CD4-positive, alpha-beta memory T cell (primary cell): ENCODE data around the gene STK10. TPM values are rescaled to one million over a fixed set of nuclear protein-coding genes. Genes with fewer than 3 reads are reported as not detected.

Experiments used
- CTCF ChIA-PET: fragments of 350-600 bp; sonication (Branson Sonifier 250); formaldehyde crosslinking; loops from one replicate; lab custom pipeline; 2021; ENCODE audit warnings: inconsistent platforms; ENCODE audit not compliant: partially characterized antibody; lab: Charles Lee
- POLR2A ChIA-PET: fragments of 350-600 bp; sonication (Branson Sonifier 250); formaldehyde crosslinking; loops from one replicate; lab custom pipeline; 2021; ENCODE audit not compliant: partially characterized antibody; lab: Charles Lee
- DNase-seq, 5 donors: peaks; one replicate each; pipeline versions ENCODE4 v3.0.0 to v3.0.0-alpha.2; 2020 to 2022; ENCODE audit warnings: mixed read lengths in 1 of 5
- H3K27ac ChIP-seq: one replicate; pipeline ENCODE4 v1.7.0; 2013; ENCODE audit warnings: low read depth, low read length
- H3K27me3 ChIP-seq: 2 replicates; pipeline ENCODE4 v1.7.0; 2013; ENCODE audit warnings: mild to moderate bottlenecking, low read length, moderate library complexity; ENCODE audit not compliant: insufficient read depth
- H3K36me3 ChIP-seq: 2 replicates; pipeline ENCODE4 v1.7.0; 2013; ENCODE audit warnings: mild to moderate bottlenecking, low read length, moderate library complexity; ENCODE audit not compliant: insufficient read depth
- H3K4me1 ChIP-seq: 2 replicates; pipeline ENCODE4 v1.7.0; 2013; ENCODE audit warnings: mild to moderate bottlenecking, low read length, moderate library complexity; ENCODE audit not compliant: insufficient read depth
- H3K4me3 ChIP-seq, 2 donors: one replicate each; pipeline ENCODE4 v1.7.0; 2013; ENCODE audit warnings: low read length in 2 of 2, mild to moderate bottlenecking in 1 of 2
- H3K9me3 ChIP-seq, 2 donors: one replicate each; pipeline ENCODE4 v1.7.0; 2013; ENCODE audit warnings: low read length in 2 of 2, control low read depth in 1 of 2; ENCODE audit not compliant: control insufficient read depth in 1 of 2
- H3K27ac Mint-ChIP-seq, 7 donors: one replicate each; pipeline ENCODE4 v1.8.0; 2020 to 2021; ENCODE audit warnings: mixed read lengths in 7 of 7, mild to moderate bottlenecking in 6 of 7, inconsistent platforms in 3 of 7, moderate library complexity in 3 of 7
- H3K27me3 Mint-ChIP-seq, 2 donors: one replicate each; pipeline ENCODE4 v1.8.0; 2020 to 2021; ENCODE audit warnings: mixed read lengths in 2 of 2
- H3K36me3 Mint-ChIP-seq, 2 donors: one replicate each; pipeline ENCODE4 v1.8.0; 2020 to 2021; ENCODE audit warnings: mixed read lengths in 2 of 2, inconsistent platforms in 1 of 2, mild to moderate bottlenecking in 1 of 2
- H3K4me1 Mint-ChIP-seq, 4 donors: one replicate each; pipeline ENCODE4 v1.8.0; 2020 to 2021; ENCODE audit warnings: mixed read lengths in 4 of 4, mild to moderate bottlenecking in 1 of 4
- H3K4me3 Mint-ChIP-seq, 8 donors: one replicate each; pipeline ENCODE4 v1.8.0; 2020 to 2021; ENCODE audit warnings: mixed read lengths in 8 of 8, mild to moderate bottlenecking in 7 of 8, moderate library complexity in 6 of 8, inconsistent platforms in 3 of 8
- H3K9me3 Mint-ChIP-seq, 8 donors: one replicate each; pipeline ENCODE4 v1.8.0; 2020 to 2021; ENCODE audit warnings: mixed read lengths in 8 of 8, mild to moderate bottlenecking in 5 of 8, inconsistent platforms in 3 of 8, moderate library complexity in 1 of 8
- intact Hi-C: fragments of 100-400 bp; cut with micrococcal nuclease; formaldehyde crosslinking; loops from one replicate; pipeline ENCODE4 v1.15.1; 2023
- polyA plus RNA-seq, 2 donors: library from polyadenylated mRNA; unstranded; fragments of 300-500 nt; fragmentation: Illumina TruSeq; gene quantifications; one replicate each; pipeline ENCODE4 v1.2.3, GENCODE V29; 2021
- total RNA-seq, 2 experiments: library from RNA; stranded (reverse); gene quantifications; one replicate each; pipeline ENCODE4 v1.2.3, GENCODE V29; 2021

Gene STK10
- total and polyA plus RNA-seq, 4 experiments from 2014 or later = 24.6 to 314 (median 233) TPM

DNA sequence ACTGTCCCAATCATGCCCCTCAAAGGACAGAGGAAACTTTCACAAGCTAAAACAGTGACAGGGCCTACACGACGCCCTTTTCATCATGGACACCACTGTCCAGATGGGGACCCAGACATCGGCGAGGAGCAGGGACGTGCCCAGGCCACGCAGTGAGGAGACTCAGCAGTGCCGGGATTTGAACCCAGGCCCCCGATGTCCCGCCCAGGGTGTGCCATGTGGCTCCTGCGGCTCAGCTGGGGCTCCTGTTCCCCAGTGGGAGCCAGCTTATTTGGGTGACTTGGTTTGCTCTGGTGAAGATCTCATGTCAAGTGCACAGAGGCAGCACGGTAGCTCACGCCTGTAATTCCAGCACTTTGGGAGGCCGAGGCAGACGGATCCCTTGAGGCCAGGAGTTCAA lies 82.2 kb downstream of the STK10 start:
- intact Hi-C loops = loop anchor here (1.0 to 2.0 kb wide), 2 partner anchors 39 to 177 kb away; partner anchors contain the start of gene UBTD2

DNA sequence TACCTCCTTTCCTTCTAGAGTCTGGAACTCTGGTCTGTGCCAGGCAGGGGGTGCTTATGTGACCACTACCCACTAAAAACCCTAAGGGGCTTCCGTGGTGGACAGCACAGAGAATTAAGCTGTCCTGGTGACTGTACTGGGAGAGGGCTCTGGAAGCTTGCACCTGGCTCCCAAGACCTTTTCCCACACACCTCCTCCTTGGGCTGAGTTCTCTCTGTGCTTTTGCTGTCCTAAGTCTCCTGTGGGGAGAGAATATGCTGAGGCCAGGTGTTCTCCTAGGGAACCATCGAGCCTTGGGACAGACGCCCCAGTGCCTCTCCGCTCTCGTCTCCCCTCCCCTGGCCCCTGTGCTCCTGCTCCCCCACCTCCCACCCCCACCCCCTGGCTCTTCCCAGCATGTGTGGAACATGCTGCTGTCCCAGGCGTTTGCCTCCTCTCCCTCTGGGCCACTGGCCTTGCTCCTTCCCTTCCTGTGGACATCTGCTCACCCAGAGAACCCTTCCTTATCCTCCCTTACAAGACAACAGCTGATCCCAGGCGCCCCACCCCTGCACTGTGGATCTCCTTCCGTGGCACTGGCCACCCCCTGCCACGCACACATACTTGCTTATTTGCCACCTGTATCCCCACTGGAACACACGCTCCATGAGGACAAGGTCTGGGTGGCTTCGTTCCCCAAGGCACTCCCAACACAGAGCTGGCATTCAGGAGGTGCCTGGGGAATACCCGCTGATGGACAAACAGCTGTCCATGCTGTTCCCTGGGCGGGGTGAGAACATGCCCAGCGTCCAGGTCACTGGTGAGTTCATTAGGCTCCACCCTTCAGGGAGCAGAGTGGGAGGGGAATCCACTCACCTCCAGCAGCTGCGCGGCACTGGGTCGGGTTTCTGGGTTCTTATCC lies 83.0 kb downstream of the STK10 start:
- Histone ChIP-seq H3K36me3 (peaks cover 71% of the 10 kb centered on the region), H3K4me1 (peaks cover 26% of the 10 kb centered on the region), H3K27ac (no peak overlapping the region), H3K9me3 (no peaks in the 10 kb centered on the region), H3K4me3 (no peak overlapping the region), H3K27me3 (no peaks in the 10 kb centered on the region)
- Mint-ChIP-seq H3K27ac (peak overlapping the region in 4 of 7 donors; percentile 36 to 70 (median 48)), H3K27me3 (no peaks in the 10 kb centered on the region), H3K9me3 (peaks cover 0 to 2% (median 0%) of the 10 kb centered on the region in 8 donors), H3K4me3 (no peak overlapping the region), H3K36me3 (peaks cover 37 to 76% of the 10 kb centered on the region in 2 donors), H3K4me1 (peaks cover 11 to 50% (median 26%) of the 10 kb centered on the region in 4 donors)
- POLR2A ChIA-PET = interaction anchor here (0.5 to 7.8 kb wide), 3 partner anchors 67 to 83 kb away, joined by 3 to 75 read pairs (median 24); partner anchors contain the start of gene STK10
- no peak for DNase-seq
- CTCF ChIA-PET = interaction anchor here (0.8 to 13.0 kb wide), 11 partner anchors 18 to 193 kb away, joined by 3 to 199 read pairs (median 4); partner anchors contain the start of genes FBXW11 and STK10
- intact Hi-C loops = no loop called here

More for the DNA sequence above, 82.2 kb downstream of the STK10 start:
- CTCF ChIA-PET = interaction anchor here (0.8 to 13.0 kb wide), 18 partner anchors 11 to 193 kb away, joined by 3 to 199 read pairs (median 4); partner anchors contain the start of genes FBXW11 and STK10
- H3K36me3 ChIP-seq = peaks cover 70% of the 10 kb centered on the region
- H3K4me1 ChIP-seq = peaks cover 34% of the 10 kb centered on the region
- Mint-ChIP-seq H3K27me3 (no peaks in the 10 kb centered on the region), H3K9me3 (peaks cover 0 to 2% (median 0%) of the 10 kb centered on the region in 8 donors), H3K4me3 (no peak overlapping the region), H3K36me3 (peaks cover 41 to 73% of the 10 kb centered on the region in 2 donors), H3K27ac (peak overlapping the region in 4 of 7 donors; percentile 41 to 67 (median 62)), H3K4me1 (peaks cover 17 to 58% (median 32%) of the 10 kb centered on the region in 4 donors)
- H3K9me3 ChIP-seq = no peaks in the 10 kb centered on the region
- H3K27me3 ChIP-seq = no peaks in the 10 kb centered on the region
- DNase-seq = no peak
- POLR2A ChIA-PET = interaction anchor here (1.4 to 7.8 kb wide), 3 partner anchors 69 to 82 kb away, joined by 5 to 75 read pairs (median 24); partner anchors contain the start of gene STK10
- no peak overlapping the region for H3K27ac ChIP-seq
- no peak overlapping the region for H3K4me3 ChIP-seq

DNA sequence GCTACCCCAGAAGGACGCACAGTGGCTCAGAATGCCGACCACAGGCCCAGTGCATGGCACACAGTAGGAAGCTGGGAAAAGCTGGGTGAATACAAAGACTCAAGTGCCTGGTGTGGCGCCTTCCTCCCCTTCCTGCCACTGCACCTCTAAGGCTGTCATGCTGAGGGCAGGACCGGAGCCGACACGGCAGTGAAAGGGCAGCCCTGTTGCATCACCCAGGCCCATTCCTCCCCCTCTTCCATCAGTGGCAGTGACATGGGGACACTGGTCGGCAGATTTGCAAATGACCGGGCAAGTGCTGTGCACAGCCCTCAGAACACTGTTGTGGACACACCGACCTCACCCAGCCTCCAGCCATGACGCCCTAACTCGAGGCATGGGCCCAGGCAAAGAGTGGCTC lies 84.0 kb downstream of the STK10 start:
- DNase-seq = no peak
- Mint-ChIP-seq H3K27ac (peak overlapping the region in 1 of 7 donors; percentile 52), H3K4me1 (peaks cover 10 to 42% (median 19%) of the 10 kb centered on the region in 4 donors), H3K4me3 (no peak overlapping the region), H3K9me3 (peaks cover 0 to 3% (median 0%) of the 10 kb centered on the region in 8 donors), H3K27me3 (no peaks in the 10 kb centered on the region), H3K36me3 (peaks cover 38 to 70% of the 10 kb centered on the region in 2 donors)
- ChIA-PET POLR2A (interaction anchor here (7.8 kb wide), 1 partner anchor 84 kb away, joined by 75 read pairs; the partner anchor contains the start of gene STK10), CTCF (interaction anchor here (1.3 to 13.0 kb wide), 3 partner anchors 13 to 85 kb away, joined by 3 to 199 read pairs (median 4); partner anchors contain the start of gene STK10)
- intact Hi-C loops = no loop called here
- Histone ChIP-seq H3K4me1 (peaks cover 21% of the 10 kb centered on the region), H3K27ac (no peak overlapping the region), H3K27me3 (no peaks in the 10 kb centered on the region), H3K9me3 (no peaks in the 10 kb centered on the region), H3K4me3 (no peak overlapping the region), H3K36me3 (peaks cover 67% of the 10 kb centered on the region)

DNA sequence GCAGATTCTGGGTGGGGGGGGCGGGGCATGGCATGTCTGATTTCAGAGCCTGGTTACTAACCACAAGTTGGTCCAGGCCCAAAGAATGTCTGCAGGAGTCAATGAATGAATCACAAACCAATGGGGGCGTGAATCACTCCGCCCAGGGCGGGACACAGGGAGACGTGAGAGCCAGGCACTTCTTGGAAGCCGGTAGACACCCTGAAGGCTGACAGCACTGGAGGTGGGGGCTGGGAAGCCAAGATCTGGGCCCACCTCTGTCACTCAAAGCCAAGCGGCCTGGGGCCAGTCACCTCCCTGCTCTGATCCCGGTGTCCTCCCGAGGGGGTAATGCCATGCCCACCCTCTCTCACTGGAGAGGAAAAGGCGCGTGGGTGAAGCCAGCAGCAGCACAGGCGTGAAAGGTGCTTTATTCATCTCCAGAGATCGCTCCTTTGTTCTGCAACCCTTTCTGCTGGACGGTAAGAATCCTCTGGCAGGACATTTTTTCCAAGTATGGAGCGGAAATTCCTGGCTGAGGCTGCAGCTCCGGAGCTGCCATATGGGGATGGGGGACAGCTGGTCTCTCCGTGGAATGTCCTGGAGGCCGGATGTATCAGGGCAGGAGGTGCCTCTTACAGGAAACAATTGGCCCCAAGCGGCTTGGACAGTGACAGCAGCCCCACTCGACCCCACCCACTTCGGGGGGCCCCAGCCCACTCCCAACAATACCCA lies 85.0 kb downstream of the STK10 start:
- Histone ChIP-seq H3K27me3 (no peaks in the 10 kb centered on the region), H3K4me1 (peaks cover 17% of the 10 kb centered on the region), H3K4me3 (no peak overlapping the region), H3K9me3 (no peaks in the 10 kb centered on the region), H3K36me3 (peaks cover 76% of the 10 kb centered on the region), H3K27ac (no peak overlapping the region)
- ChIA-PET CTCF (interaction anchor here (1.1 to 13.0 kb wide), 4 partner anchors 12 to 86 kb away, joined by 3 to 199 read pairs (median 4); partner anchors contain the start of gene STK10), POLR2A (interaction anchor here (0.6 to 7.8 kb wide), 2 partner anchors 10 to 85 kb away, joined by 3 to 75 read pairs; partner anchors contain the start of gene STK10)
- Mint-ChIP-seq H3K27ac (peak overlapping the region in 1 of 7 donors; percentile 53), H3K9me3 (peaks cover 0 to 4% (median 0%) of the 10 kb centered on the region in 8 donors), H3K4me1 (peaks cover 15 to 44% (median 21%) of the 10 kb centered on the region in 4 donors), H3K4me3 (no peak overlapping the region), H3K27me3 (no peaks in the 10 kb centered on the region), H3K36me3 (peaks cover 46 to 78% of the 10 kb centered on the region in 2 donors)
- intact Hi-C loops = no loop called here
- DNase-seq = no peak

DNA sequence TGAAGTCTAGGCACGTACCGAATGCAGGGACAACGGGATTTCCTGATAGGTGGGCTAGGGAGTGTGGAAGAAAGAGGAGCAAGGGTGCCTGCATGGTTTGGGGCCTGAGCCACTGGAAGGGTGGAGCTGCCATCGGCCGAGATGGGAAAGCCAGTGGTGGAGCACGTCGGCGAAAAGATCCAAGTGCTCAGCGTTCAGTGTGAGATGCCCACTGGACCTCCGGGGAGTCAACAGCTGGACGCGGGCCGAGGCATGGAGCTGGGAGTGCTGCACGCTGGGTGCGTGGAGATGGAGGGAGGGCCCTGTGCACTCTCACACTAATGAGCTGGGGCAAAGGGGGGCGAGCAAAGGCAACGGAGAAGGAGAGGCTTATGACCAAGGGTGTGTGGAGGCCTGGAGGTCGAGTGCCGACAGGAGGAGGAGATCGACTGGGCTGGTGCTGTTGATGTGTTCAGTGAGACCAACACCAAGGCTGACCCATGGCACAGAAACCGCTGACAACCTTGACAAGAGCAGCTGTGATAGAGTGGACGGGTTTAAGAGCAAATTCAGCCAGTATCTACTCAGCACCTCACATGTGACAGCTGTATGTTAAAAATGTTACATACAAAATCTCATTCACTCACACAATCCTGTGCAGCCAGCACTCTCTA lies 85.7 kb downstream of the STK10 start:
- H3K9me3 Mint-ChIP-seq = peaks cover 0 to 4% (median 0%) of the 10 kb centered on the region in 8 donors
- peak overlapping the region in 1 of 7 donors; percentile 24 for H3K27ac Mint-ChIP-seq
- no peaks in the 10 kb centered on the region for H3K9me3 ChIP-seq
- intact Hi-C loops = no loop called here
- ChIA-PET POLR2A (interaction anchor here (0.9 to 7.8 kb wide), 2 partner anchors 73 to 86 kb away, joined by 3 to 75 read pairs; partner anchors contain the start of gene STK10), CTCF (interaction anchor here (1.1 to 13.0 kb wide), 2 partner anchors 35 to 87 kb away, joined by 3 to 199 read pairs; partner anchors contain the start of gene STK10)
- peaks cover 75% of the 10 kb centered on the region for H3K36me3 ChIP-seq
- peaks cover 12 to 38% (median 19%) of the 10 kb centered on the region in 4 donors for H3K4me1 Mint-ChIP-seq
- no peaks in the 10 kb centered on the region for H3K27me3 Mint-ChIP-seq
- peaks cover 10% of the 10 kb centered on the region for H3K4me1 ChIP-seq
- H3K27me3 ChIP-seq = no peaks in the 10 kb centered on the region
- no peak overlapping the region for H3K4me3 Mint-ChIP-seq
- H3K27ac ChIP-seq = no peak overlapping the region
- H3K4me3 ChIP-seq = no peak overlapping the region
- peaks cover 53 to 78% of the 10 kb centered on the region in 2 donors for H3K36me3 Mint-ChIP-seq
- DNase-seq = no peak
